ENCODE data around the gene LIPC.

LIPC gene

GRCh38 chr15:58611731-58612676 is 180.2 kb downstream of the LIPC start:
- H3K4me3 ChIP-seq (ENCODE audit: low read depth, low read length) = no peak overlapping the region
- TF ChIP-seq, protein P1, sequence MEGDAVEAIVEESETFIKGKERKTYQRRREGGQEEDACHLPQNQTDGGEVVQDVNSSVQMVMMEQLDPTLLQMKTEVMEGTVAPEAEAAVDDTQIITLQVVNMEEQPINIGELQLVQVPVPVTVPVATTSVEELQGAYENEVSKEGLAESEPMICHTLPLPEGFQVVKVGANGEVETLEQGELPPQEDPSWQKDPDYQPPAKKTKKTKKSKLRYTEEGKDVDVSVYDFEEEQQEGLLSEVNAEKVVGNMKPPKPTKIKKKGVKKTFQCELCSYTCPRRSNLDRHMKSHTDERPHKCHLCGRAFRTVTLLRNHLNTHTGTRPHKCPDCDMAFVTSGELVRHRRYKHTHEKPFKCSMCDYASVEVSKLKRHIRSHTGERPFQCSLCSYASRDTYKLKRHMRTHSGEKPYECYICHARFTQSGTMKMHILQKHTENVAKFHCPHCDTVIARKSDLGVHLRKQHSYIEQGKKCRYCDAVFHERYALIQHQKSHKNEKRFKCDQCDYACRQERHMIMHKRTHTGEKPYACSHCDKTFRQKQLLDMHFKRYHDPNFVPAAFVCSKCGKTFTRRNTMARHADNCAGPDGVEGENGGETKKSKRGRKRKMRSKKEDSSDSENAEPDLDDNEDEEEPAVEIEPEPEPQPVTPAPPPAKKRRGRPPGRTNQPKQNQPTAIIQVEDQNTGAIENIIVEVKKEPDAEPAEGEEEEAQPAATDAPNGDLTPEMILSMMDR (IDR thresholded peaks at IDR 0.05; ENCODE audit: low read depth, low read length) = no peak

GRCh38 chr15:58616171-58616570 is 184.4 kb downstream of the LIPC start:
- no peak overlapping the region for H3K4me3 ChIP-seq (ENCODE audit: low read depth, low read length)
- TF ChIP-seq, protein P1 (IDR thresholded peaks at IDR 0.05; ENCODE audit: low read depth, low read length) = no peak
